GM12878 (cell line): Measurements from ENCODE around the gene INSIG1. TPM values are rescaled to one million over a fixed set of nuclear protein-coding genes. Genes with fewer than 3 reads are reported as not detected.

Source experiments
- ATAC-seq: fragments of 200-7000 bp; cut with Tn5 transposase; 3 replicates; pipeline ENCODE4 v1.9.1; 2020; ENCODE audit warnings: mild to moderate bottlenecking, moderate library complexity
- BruUV-seq: library from RNA; stranded (reverse); fragments of 400-500 nt; replicated peaks from 2 replicates; lab custom pipeline; 2021; lab: Mats Ljungman, UMichigan
- CTCF ChIA-PET: fragments of 300-600 bp; sonication (Branson Sonifier 250); formaldehyde crosslinking; extraction: SDS; loops from one replicate; lab custom pipeline; 2021; ENCODE audit warnings: inconsistent platforms; lab: Yijun Ruan, JAX
- POLR2A ChIA-PET: fragments of 350-600 bp; formaldehyde crosslinking; extraction: SDS; loops from one replicate; lab custom pipeline; 2021; ENCODE audit warnings: inconsistent platforms; lab: Charles Lee
- RAD21 ChIA-PET: fragments of 300-600 bp; sonication (Branson Sonifier 250); formaldehyde crosslinking; loops from one replicate; lab custom pipeline; 2023; ENCODE audit warnings: antibody characterized with exemption; ENCODE audit not compliant: unreplicated experiment; lab: Charles Lee
- SMC1A ChIA-PET: fragments of 300-600 bp; sonication (Branson Sonifier 250); formaldehyde crosslinking; loops from one replicate; lab custom pipeline; 2023; ENCODE audit not compliant: unreplicated experiment, uncharacterized antibody; lab: Charles Lee
- DNase-seq: peaks from one replicate; pipeline ENCODE4 v3.0.0-alpha.2; 2011; ENCODE audit warnings: low read depth, low spot score
- FAIRE-seq: peaks from 3 replicates; lab custom pipeline; 2011; peaks lifted over from hg19 to GRCh38; lab: Jason Lieb, UNC
- H2AFZ ChIP-seq: 2 replicates; pipeline ENCODE4 v1.6.0; 2011; ENCODE audit warnings: low read depth, low read length, control low read depth; ENCODE audit not compliant: control insufficient read depth
- H3K27ac ChIP-seq: 2 replicates; pipeline ENCODE4 v1.5.1; 2011; ENCODE audit warnings: control low read depth; ENCODE audit not compliant: control insufficient read depth, insufficient read depth
- H3K27me3 ChIP-seq, 2 experiments: replicated peaks in 1 of 2; 2 replicates each; pipeline versions ENCODE4 v1.6.0 to v1.6.1; 2011; ENCODE audit warnings: low read length in 1 of 2; ENCODE audit not compliant: control insufficient read depth in 2 of 2, insufficient read depth in 2 of 2
- H3K36me3 ChIP-seq, 2 experiments: 2 replicates each; pipeline ENCODE4 v1.5.1; 2011; ENCODE audit warnings: low read length in 1 of 2; ENCODE audit not compliant: control insufficient read depth in 2 of 2, insufficient read depth in 2 of 2
- H3K4me1 ChIP-seq: 2 replicates; pipeline ENCODE4 v1.6.1; 2011; ENCODE audit warnings: mild to moderate bottlenecking, low read length, moderate library complexity, mixed read lengths; ENCODE audit not compliant: control insufficient read depth, insufficient read depth
- H3K4me2 ChIP-seq: 2 replicates; pipeline ENCODE4 v1.6.0; 2011; ENCODE audit warnings: control low read depth; ENCODE audit not compliant: control insufficient read depth, insufficient read depth
- H3K4me3 ChIP-seq: fragments of 200-600 bp; sonication (generic); 2 replicates; pipeline ENCODE4 v1.5.1; 2016
- H3K79me2 ChIP-seq: 2 replicates; pipeline ENCODE4 v1.6.0; 2011; ENCODE audit warnings: low read length; ENCODE audit not compliant: control insufficient read depth, insufficient read depth
- H3K9ac ChIP-seq: 2 replicates; pipeline ENCODE4 v1.8.0; 2011; ENCODE audit warnings: low read length, control low read depth, mixed read lengths; ENCODE audit not compliant: control insufficient read depth, insufficient read depth
- H3K9me3 ChIP-seq: replicated peaks from 3 replicates; pipeline ENCODE4 v1.5.1; 2011; ENCODE audit warnings: mild to moderate bottlenecking, low read length; ENCODE audit not compliant: control insufficient read depth, insufficient read depth
- H4K20me1 ChIP-seq: 2 replicates; pipeline ENCODE4 v1.6.0; 2011; ENCODE audit not compliant: control insufficient read depth, insufficient read depth
- CREB1 ChIP-seq: IDR thresholded peaks from 2 replicates; pipeline ENCODE4 v1.6.1; 2012; ENCODE audit warnings: low read depth, mild to moderate bottlenecking, inconsistent platforms
- GATAD2B ChIP-seq: fragments of 450-650 bp; conservative IDR thresholded peaks from 2 replicates; pipeline ENCODE4 v1.6.1; 2017; ENCODE audit warnings: low read depth, mild to moderate bottlenecking, moderate library complexity
- MEF2A ChIP-seq: IDR thresholded peaks from 2 replicates; pipeline ENCODE4 v1.6.1; 2011; ENCODE audit warnings: low read depth, mild to moderate bottlenecking, low read length, moderate library complexity; ENCODE audit not compliant: insufficient read depth
- PML ChIP-seq: IDR thresholded peaks from 2 replicates; pipeline ENCODE4 v1.6.1; 2012; ENCODE audit warnings: low read length, inconsistent platforms
- SUPT20H ChIP-seq: IDR thresholded peaks from 2 replicates; pipeline ENCODE4 v1.6.1; 2011; ENCODE audit warnings: low read depth, mild to moderate bottlenecking, low read length, moderate library complexity, borderline replicate concordance; ENCODE audit not compliant: control insufficient read depth
- WGBS: methylation state at CpG from one replicate; pipeline ENCODE4 v1.1.6; 2016; ENCODE audit warnings: low lambda C conversion rate; ENCODE audit not compliant: insufficient replicate concordance, insufficient coverage; ENCODE audit errors: missing lambda C conversion rate; 5-methylcytosine and 5-hydroxymethylcytosine counted together
- in situ Hi-C: fragments of 300-500 bp; cut with MboI; formaldehyde crosslinking; loops from 9 replicates; pipeline ENCODE4 v1.14.3; 2018; ENCODE audit warnings: mixed read lengths
- intact Hi-C: fragments of 100-400 bp; cut with micrococcal nuclease; formaldehyde crosslinking; loops from one replicate; pipeline ENCODE4 v1.14.2; 2022; ENCODE audit not compliant: unreplicated experiment
- polyA plus RNA-seq, 11 experiments: library from polyadenylated mRNA; depleted of rRNA in 4 of 11; unstranded in 6 of 11; stranded (reverse) in 5 of 11; fragments of >200 nt; fragmentation: Nextera tagmentation in 4 of 11; fragmentation: Illumina TruSeq in 1 of 11; extraction: Ambion mirVana in 4 of 11; extraction: Trizol in 1 of 11; gene quantifications; 1 replicate in 1 of 11; 2 replicates in 10 of 11; pipeline versions ENCODE4 v1.2.1 to v1.2.3, GENCODE V29; 2011 to 2016; ENCODE audit warnings: inconsistent platforms in 2 of 11, missing spikeins in 2 of 11, low read depth in 1 of 11
- total RNA-seq, 4 experiments: library from RNA; depleted of rRNA in 3 of 4; stranded (reverse); fragments of >200 nt in 3 of 4; fragmentation: Illumina TruSeq in 1 of 4; extraction: Trizol in 1 of 4; gene quantifications; 2 replicates each; pipeline versions ENCODE4 v1.2.1 to v1.2.3, GENCODE V29; 2013 to 2021

Gene INSIG1
- total and polyA plus RNA-seq, 10 of the 15 experiments (the other 5 are each of a cell fraction or from before 2014, with no cell fraction given), result 29.6 to 168 (median 91.1) TPM

DNA sequence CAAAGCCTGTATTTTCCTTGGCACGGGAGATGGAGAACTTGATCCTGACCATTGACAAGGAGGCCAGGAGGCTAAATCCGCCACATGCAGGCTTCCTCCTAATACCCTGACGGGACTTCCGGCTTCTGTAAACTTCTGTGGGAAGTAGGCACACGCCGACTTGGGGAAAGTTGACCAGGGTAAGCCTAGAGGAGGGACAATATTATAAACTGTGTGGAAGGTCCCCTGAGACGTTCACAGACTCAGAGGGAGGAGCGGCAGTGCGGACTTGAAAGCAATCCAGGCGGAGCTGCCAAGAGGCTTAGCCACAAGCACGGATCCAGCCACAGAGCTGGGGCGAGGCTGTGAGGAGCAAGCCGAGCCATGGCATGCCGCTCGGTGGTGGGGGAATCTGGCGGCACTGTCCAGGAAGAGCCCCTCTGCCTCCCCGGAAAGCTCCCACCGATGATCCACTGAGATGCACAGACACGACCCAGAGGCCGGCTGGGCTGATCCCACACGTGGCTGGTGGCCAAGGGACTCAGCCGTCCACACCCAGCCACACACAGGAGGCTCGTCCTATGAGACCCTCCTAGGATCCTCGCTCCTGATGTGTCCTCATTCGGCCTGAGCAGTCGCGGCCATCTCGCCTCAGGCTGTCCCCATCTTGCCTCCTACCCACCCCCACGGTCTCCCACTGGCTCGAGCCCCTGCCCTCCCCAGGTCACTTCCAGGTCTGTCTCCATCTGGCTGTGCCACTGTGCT lies 40.0 kb upstream of the INSIG1 start (continued):
- TF ChIP-seq GATAD2B, result no peak
- TF ChIP-seq, all 136 proteins: peak for 0

DNA sequence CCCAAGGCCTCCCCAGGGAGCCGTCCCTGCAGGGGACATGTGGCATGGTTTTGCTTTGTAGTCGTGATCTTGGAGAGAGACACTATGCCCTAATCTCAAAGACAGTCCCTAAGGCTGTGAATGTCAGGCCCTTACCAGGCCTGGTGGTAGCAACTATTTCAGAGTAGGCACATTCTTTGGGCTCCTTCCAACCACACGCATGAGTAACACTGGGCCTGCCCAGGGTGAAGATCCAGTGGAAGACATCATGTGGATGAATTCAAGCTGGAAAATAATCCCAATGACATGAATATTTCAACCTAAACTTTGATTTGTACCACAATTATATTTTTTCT lies 39.5 kb upstream of the INSIG1 start:
- DNase-seq, result no peak
- FAIRE-seq, result no peak
- H3K36me3 ChIP-seq, result no peaks in the 10 kb centered on the region
- H3K27ac ChIP-seq, result no peak overlapping the region
- WGBS, result 34% methylated on average over 3 of the region's 3 CpGs
- no peak overlapping the region for H3K4me2 ChIP-seq
- H2AFZ ChIP-seq, result no peak overlapping the region
- POLR2A ChIA-PET, result no interaction called here
- in situ Hi-C loops, result no loop called here
- no peak overlapping the region for H3K9ac ChIP-seq
- RAD21 ChIA-PET, result no interaction called here
- CTCF ChIA-PET, result no interaction called here
- intact Hi-C loops, result no loop called here
- no peaks in the 10 kb centered on the region for H3K79me2 ChIP-seq
- no TSS peak for BruUV-seq
- no peaks in the 10 kb centered on the region for H4K20me1 ChIP-seq
- H3K4me3 ChIP-seq, result no peak overlapping the region
- ATAC-seq, result no peak
- SMC1A ChIA-PET, result no interaction called here
- no peaks in the 10 kb centered on the region; a peak in 2 of 4 replicates for H3K27me3 ChIP-seq
- H3K4me1 ChIP-seq, result no peaks in the 10 kb centered on the region
- H3K9me3 ChIP-seq, result no peaks in the 10 kb centered on the region
- TF ChIP-seq SUPT20H (no peak), CREB1 (no peak), MEF2A (no peak), PML (no peak)
